ENCODE results near the gene ATXN7.
A peak's percentile ranks its signal among the peaks of the same experiment; 100 is the strongest.

The ATXN7 gene

GRCh38 chr3:64022451-64023186, 159.0 kb downstream of the ATXN7 start:
- TF ChIP-seq CTCF (IDR thresholded peaks at IDR 0.05; ENCODE audit: low read length, missing control alignments), result no peak
- peak; percentile 15 for DNase-seq (ENCODE audit: low read depth)

GRCh38 chr3:64023187-64023860, 159.7 kb downstream of the ATXN7 start, which contains the start of gene PSMD6:
Gene PSMD6 (minus strand): TSS chr3:64023494. CDS start chr3:64023419, 75 bp downstream.
- peak; percentile 94 for TF ChIP-seq CTCF (IDR thresholded peaks at IDR 0.05; ENCODE audit: low read length, missing control alignments)
- DNase-seq (ENCODE audit: low read depth), result peak; percentile 85

More at GRCh38 chr3:64022451-64023186, 159.0 kb downstream of the ATXN7 start:
- peak overlapping the region; percentile 91 for H3K4me3 ChIP-seq (replicated peaks; ENCODE audit: low read depth, low read length)

GRCh38 chr3:64023861-64024223, 160.2 kb downstream of the ATXN7 start:
- H3K4me3 ChIP-seq (replicated peaks; ENCODE audit: low read depth, low read length), result no peak overlapping the region
- TF ChIP-seq CTCF (IDR thresholded peaks at IDR 0.05; ENCODE audit: low read length, missing control alignments), result no peak
- DNase-seq (ENCODE audit: low read depth), result peak; percentile 24

More at GRCh38 chr3:64023187-64023860, 159.7 kb downstream of the ATXN7 start, which contains the start of gene PSMD6:
- peak within 1 kb of the TSS; percentile 91 for H3K4me3 ChIP-seq (replicated peaks; ENCODE audit: low read depth, low read length)

- H3K4me3 ChIP-seq (replicated peaks; ENCODE audit: low read depth, low read length), result no peak overlapping the region
- TF ChIP-seq CTCF (IDR thresholded peaks at IDR 0.05; ENCODE audit: low read length, missing control alignments), result no peak
Measured at GRCh38 chr3:64026346-64026745, 162.7 kb downstream of the ATXN7 start.

GRCh38 chr3:64027658-64028057, 164.0 kb downstream of the ATXN7 start:
- no peak for DNase-seq (ENCODE audit: low read depth)
- H3K4me3 ChIP-seq (replicated peaks; ENCODE audit: low read depth, low read length), result no peak overlapping the region
- no peak for TF ChIP-seq CTCF (IDR thresholded peaks at IDR 0.05; ENCODE audit: low read length, missing control alignments)

More at GRCh38 chr3:64026346-64026745, 162.7 kb downstream of the ATXN7 start:
- DNase-seq (ENCODE audit: low read depth), result no peak

- no peak for DNase-seq (ENCODE audit: low read depth)
- no peak for TF ChIP-seq CTCF (IDR thresholded peaks at IDR 0.05; ENCODE audit: low read length, missing control alignments)
- no peak overlapping the region for H3K4me3 ChIP-seq (replicated peaks; ENCODE audit: low read depth, low read length)
Measured at GRCh38 chr3:64028754-64029153, 165.1 kb downstream of the ATXN7 start.
